ES-I3 (cell line): Measurements from ENCODE around the gene DNMT3L.
"Not testable (repeated sequence)": the region's sequence is repeated elsewhere in the genome, so short reads cannot be mapped to it uniquely, and the experiment has no call there.

Experiments
- H3K36me3 ChIP-seq: 2 replicates; pipeline ENCODE4 v1.6.1; 2013; ENCODE audit warnings: mild to moderate bottlenecking, low read length, control low read depth, moderate library complexity; ENCODE audit not compliant: insufficient read depth
- H3K4me1 ChIP-seq: 2 replicates; pipeline ENCODE4 v1.6.1; 2013; ENCODE audit warnings: mild to moderate bottlenecking, control low read depth, low read length; ENCODE audit not compliant: insufficient read depth
- H3K9ac ChIP-seq: 2 replicates; pipeline ENCODE4 v1.6.1; 2013; ENCODE audit warnings: low read depth, mild to moderate bottlenecking, low read length, moderate library complexity
- H3K9me3 ChIP-seq: 2 replicates; pipeline ENCODE4 v1.6.1; 2013; ENCODE audit warnings: mild to moderate bottlenecking, low read length, moderate library complexity; ENCODE audit not compliant: control insufficient read depth, insufficient read depth

The DNMT3L gene

GRCh38 chr21:44211978-44212377 is 49.7 kb downstream of the DNMT3L start:
- not testable (repeated sequence) for H3K36me3 ChIP-seq, H3K9ac ChIP-seq, H3K4me1 ChIP-seq, H3K9me3 ChIP-seq

- H3K4me1 ChIP-seq, H3K9ac ChIP-seq, H3K36me3 ChIP-seq, H3K9me3 ChIP-seq: not testable (repeated sequence)
Measured at GRCh38 chr21:44211574-44211973, 50.1 kb downstream of the DNMT3L start.

- not testable (repeated sequence) for H3K9me3 ChIP-seq, H3K36me3 ChIP-seq, H3K4me1 ChIP-seq, H3K9ac ChIP-seq
Measured at GRCh38 chr21:44207860-44208646, 53.6 kb downstream of the DNMT3L start.

- not testable (repeated sequence) for H3K4me1 ChIP-seq, H3K9ac ChIP-seq, H3K36me3 ChIP-seq, H3K9me3 ChIP-seq
Measured at GRCh38 chr21:44206698-44207676, 54.7 kb downstream of the DNMT3L start.

- H3K9ac ChIP-seq, H3K9me3 ChIP-seq, H3K36me3 ChIP-seq, H3K4me1 ChIP-seq: not testable (repeated sequence)
Measured at GRCh38 chr21:44206187-44206586, 55.5 kb downstream of the DNMT3L start.

GRCh38 chr21:44202590-44203299 is 59.0 kb downstream of the DNMT3L start:
- H3K9me3 ChIP-seq, H3K36me3 ChIP-seq, H3K4me1 ChIP-seq, H3K9ac ChIP-seq: not testable (repeated sequence)

- not testable (repeated sequence) for H3K36me3 ChIP-seq, H3K9me3 ChIP-seq, H3K4me1 ChIP-seq, H3K9ac ChIP-seq
Measured at GRCh38 chr21:44199997-44200396, 61.7 kb downstream of the DNMT3L start.

GRCh38 chr21:44199448-44199847 is 62.2 kb downstream of the DNMT3L start:
- H3K9ac ChIP-seq, result no peak overlapping the region
- H3K9me3 ChIP-seq, result no peaks in the 10 kb centered on the region
- no peaks in the 10 kb centered on the region for H3K4me1 ChIP-seq
- no peaks in the 10 kb centered on the region for H3K36me3 ChIP-seq

- H3K9me3 ChIP-seq, H3K36me3 ChIP-seq, H3K9ac ChIP-seq, H3K4me1 ChIP-seq: not testable (repeated sequence)
Measured at GRCh38 chr21:44197156-44197516, 64.6 kb downstream of the DNMT3L start.
